Osteoblast (primary cell): ENCODE data around the gene CLCA2. TPM values are rescaled to one million over a fixed set of nuclear protein-coding genes. Genes with fewer than 3 reads are reported as not detected.

Experiments used
- DNase-seq: peaks from one replicate; pipeline ENCODE4 v3.0.0; 2011; ENCODE audit warnings: low spot score, mixed read lengths; ENCODE audit not compliant: insufficient read length; ENCODE audit errors: missing footprints
- H2AFZ ChIP-seq: 2 replicates; pipeline ENCODE4 v1.6.0; 2011; ENCODE audit warnings: mild to moderate bottlenecking, low read length
- H3K27ac ChIP-seq: 2 replicates; pipeline ENCODE4 v1.5.1; 2011; ENCODE audit warnings: mild to moderate bottlenecking, low read depth, low read length, moderate library complexity
- H3K27me3 ChIP-seq: 2 replicates; pipeline ENCODE4 v1.6.0; 2012; ENCODE audit warnings: mild to moderate bottlenecking, control low read depth, inconsistent platforms, low read length, moderate library complexity; ENCODE audit not compliant: insufficient read depth
- H3K36me3 ChIP-seq: 2 replicates; pipeline ENCODE4 v1.5.1; 2011; ENCODE audit warnings: mild to moderate bottlenecking, low read length, control low read depth, moderate library complexity; ENCODE audit not compliant: insufficient read depth
- H3K4me1 ChIP-seq: 2 replicates; pipeline ENCODE4 v1.5.1; 2011; ENCODE audit warnings: mild to moderate bottlenecking, low read length, control low read depth, moderate library complexity; ENCODE audit not compliant: insufficient read depth
- H3K4me2 ChIP-seq: 2 replicates; pipeline ENCODE4 v1.6.0; 2011; ENCODE audit warnings: mild to moderate bottlenecking, low read length; ENCODE audit not compliant: insufficient read depth
- H3K4me3 ChIP-seq: fragments of 200-600 bp; sonication (generic); 3 replicates; pipeline ENCODE4 v1.5.1; 2012; ENCODE audit warnings: mild to moderate bottlenecking, low read length, inconsistent platforms; ENCODE audit not compliant: insufficient read depth
- H3K79me2 ChIP-seq: 2 replicates; pipeline ENCODE4 v1.6.0; 2012; ENCODE audit warnings: mild to moderate bottlenecking, low read length, control low read depth, inconsistent platforms; ENCODE audit not compliant: insufficient read depth
- H3K9me3 ChIP-seq: 2 replicates; pipeline ENCODE4 v1.5.1; 2011; ENCODE audit warnings: low read depth, low read length, control low read depth
- H4K20me1 ChIP-seq: 2 replicates; pipeline ENCODE4 v1.6.0; 2012; ENCODE audit warnings: mild to moderate bottlenecking, low read length, control low read depth; ENCODE audit not compliant: insufficient read depth
- CTCF ChIP-seq: IDR thresholded peaks from 2 replicates; pipeline ENCODE4 v1.5.1; 2011; ENCODE audit warnings: mild to moderate bottlenecking, low read depth, low read length, moderate library complexity; ENCODE audit errors: extremely low read depth
- total RNA-seq: library from RNA; depleted of rRNA; stranded (reverse); fragments of >200 nt; gene quantifications from 2 replicates; pipeline ENCODE4 v1.2.3, GENCODE V29; 2012

CLCA2 gene
- total RNA-seq, 1 donor, result 2.2 TPM

GRCh38 chr1:86429122-86429725 lies 5.3 kb downstream of the CLCA2 start:
- DNase-seq, result no peak
- peak overlapping the region; percentile 64 for H2AFZ ChIP-seq
- TF ChIP-seq CTCF, result no peak
- peak overlapping the region; percentile 82 for H3K27ac ChIP-seq
- H3K4me1 ChIP-seq, result peaks cover 18% of the 10 kb centered on the region
- peak overlapping the region; percentile 39 for H3K4me2 ChIP-seq
- H3K9me3 ChIP-seq, result no peaks in the 10 kb centered on the region
- H3K4me3 ChIP-seq, result peak overlapping the region; percentile 4
- H3K79me2 ChIP-seq, result no peaks in the 10 kb centered on the region
- H3K36me3 ChIP-seq, result no peaks in the 10 kb centered on the region
- no peaks in the 10 kb centered on the region for H3K27me3 ChIP-seq
- no peaks in the 10 kb centered on the region for H4K20me1 ChIP-seq

- H3K27me3 ChIP-seq, result no peaks in the 10 kb centered on the region
- peak overlapping the region; percentile 82 for H3K27ac ChIP-seq
- no peaks in the 10 kb centered on the region for H3K79me2 ChIP-seq
- H4K20me1 ChIP-seq, result no peaks in the 10 kb centered on the region
- peak; percentile 83 for DNase-seq
- no peak for TF ChIP-seq CTCF
- H2AFZ ChIP-seq, result peak overlapping the region; percentile 83
- no peaks in the 10 kb centered on the region for H3K36me3 ChIP-seq
- H3K9me3 ChIP-seq, result no peaks in the 10 kb centered on the region
- H3K4me2 ChIP-seq, result peak overlapping the region; percentile 39
- H3K4me3 ChIP-seq, result no peak overlapping the region
- peaks cover 18% of the 10 kb centered on the region for H3K4me1 ChIP-seq
Measured at GRCh38 chr1:86429835-86430234, 5.9 kb downstream of the CLCA2 start.

- H3K4me2 ChIP-seq, result peak overlapping the region; percentile 39
- H3K36me3 ChIP-seq, result no peaks in the 10 kb centered on the region
- H4K20me1 ChIP-seq, result no peaks in the 10 kb centered on the region
- H2AFZ ChIP-seq, result peak overlapping the region; percentile 83
- no peaks in the 10 kb centered on the region for H3K79me2 ChIP-seq
- no peak overlapping the region for H3K4me3 ChIP-seq
- H3K27me3 ChIP-seq, result no peaks in the 10 kb centered on the region
- H3K9me3 ChIP-seq, result no peaks in the 10 kb centered on the region
- TF ChIP-seq CTCF, result no peak
- H3K4me1 ChIP-seq, result peaks cover 18% of the 10 kb centered on the region
- H3K27ac ChIP-seq, result peak overlapping the region; percentile 82
- DNase-seq, result no peak
Measured at GRCh38 chr1:86430376-86430775, 6.4 kb downstream of the CLCA2 start.

- no peaks in the 10 kb centered on the region for H3K36me3 ChIP-seq
- H3K4me2 ChIP-seq, result no peak overlapping the region
- TF ChIP-seq CTCF, result no peak
Measured at GRCh38 chr1:86434059-86434458, 10.1 kb downstream of the CLCA2 start.

More at GRCh38 chr1:86434059-86434458, 10.1 kb downstream of the CLCA2 start:
- no peaks in the 10 kb centered on the region for H3K27me3 ChIP-seq
- H3K4me3 ChIP-seq, result no peak overlapping the region
- no peak overlapping the region for H3K27ac ChIP-seq
- H3K4me1 ChIP-seq, result peaks cover 14% of the 10 kb centered on the region
- no peak overlapping the region for H2AFZ ChIP-seq
- no peaks in the 10 kb centered on the region for H3K79me2 ChIP-seq
- H3K9me3 ChIP-seq, result no peaks in the 10 kb centered on the region
- no peaks in the 10 kb centered on the region for H4K20me1 ChIP-seq
- DNase-seq, result no peak
